ENCODE results near the gene HCK. TPM values are rescaled to one million over a fixed set of nuclear protein-coding genes. Genes with fewer than 3 reads are reported as not detected.

Gene HCK
- total and polyA plus RNA-seq, 4 donors, result 18.5 to 304 (median 61.2) TPM

DNA sequence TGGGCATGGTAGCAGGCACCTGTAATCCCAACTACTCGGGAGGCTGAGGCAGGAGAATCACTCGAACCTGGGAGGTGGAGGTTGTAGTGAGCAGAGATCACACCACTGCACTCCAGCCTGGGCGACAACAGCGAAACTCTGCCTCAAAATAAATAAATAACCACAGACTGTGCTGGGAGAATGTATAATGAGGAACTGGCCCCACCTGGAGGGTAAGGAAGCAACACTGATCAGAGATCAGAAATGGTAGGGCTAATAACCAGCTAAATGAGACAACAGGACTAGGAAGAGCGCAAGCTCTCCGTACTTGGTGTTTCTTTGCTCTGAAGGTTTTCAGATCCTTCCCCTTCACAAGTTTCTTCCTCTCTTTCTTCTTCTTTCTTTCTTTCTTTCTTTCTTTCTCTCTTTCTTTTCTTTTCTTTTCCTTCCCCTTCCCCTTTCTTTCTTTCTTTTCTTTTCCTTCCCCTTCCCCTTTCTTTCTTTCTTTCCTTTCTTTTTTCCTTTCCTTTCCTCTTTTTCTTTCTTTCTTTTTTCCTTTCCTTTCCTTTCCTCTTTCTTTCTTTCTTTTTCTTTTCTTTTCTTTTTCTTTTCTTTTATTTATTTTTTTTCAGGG lies 27.3 kb upstream of the HCK start:
- H3K4me1 ChIP-seq (ENCODE audit: control insufficient read depth in 5 of 5, insufficient read depth in 5 of 5, low read length in 5 of 5), result peaks cover 0 to 2% (median 0%) of the 10 kb centered on the region in 5 donors
- H3K4me3 ChIP-seq, result no peak overlapping the region
- H3K27me3 ChIP-seq (ENCODE audit: control insufficient read depth in 3 of 3, insufficient read depth in 3 of 3, low read length in 2 of 3), result peaks cover 2 to 16% (median 12%) of the 10 kb centered on the region in 3 donors
- no peak for ATAC-seq (ENCODE audit: insufficient read depth, low FRiP score)
- no peaks in the 10 kb centered on the region for H3K9me3 ChIP-seq (ENCODE audit: control insufficient read depth in 4 of 4, insufficient read depth in 3 of 4, low read length in 3 of 4)
- no peak for DNase-seq
- WGBS, 2 donors, result 78 to 82% methylated on average over 6 of the region's 6 CpGs
- no peaks in the 10 kb centered on the region for H3K36me3 ChIP-seq (ENCODE audit: control insufficient read depth in 4 of 4, insufficient read depth in 4 of 4, low read length in 4 of 4)
- H3K9ac ChIP-seq (ENCODE audit: insufficient read depth in 1 of 2, low read length in 2 of 2), result no peak overlapping the region
- no peak overlapping the region for H3K27ac ChIP-seq (ENCODE audit: low read depth in 1 of 2, low read length in 1 of 2)
- TF ChIP-seq CTCF (IDR thresholded peaks at IDR 0.05; ENCODE audit: control extremely low read depth, extremely low read depth), result no peak

GRCh38 chr20:32027643-32028042 lies 24.4 kb upstream of the HCK start:
- no peaks in the 10 kb centered on the region for H3K9me3 ChIP-seq (ENCODE audit: control insufficient read depth in 4 of 4, insufficient read depth in 3 of 4, low read length in 3 of 4)
- H3K36me3 ChIP-seq (ENCODE audit: control insufficient read depth in 4 of 4, insufficient read depth in 4 of 4, low read length in 4 of 4), result no peaks in the 10 kb centered on the region
- TF ChIP-seq CTCF (IDR thresholded peaks at IDR 0.05; ENCODE audit: control extremely low read depth, extremely low read depth), result no peak
- DNase-seq (no peak), ATAC-seq (ENCODE audit: insufficient read depth, low FRiP score) (no peak)
- no peak overlapping the region for H3K4me3 ChIP-seq
- H3K9ac ChIP-seq (ENCODE audit: insufficient read depth in 1 of 2, low read length in 2 of 2), result no peak overlapping the region
- peaks cover 0 to 13% (median 5%) of the 10 kb centered on the region in 3 donors for H3K27me3 ChIP-seq (ENCODE audit: control insufficient read depth in 3 of 3, insufficient read depth in 3 of 3, low read length in 2 of 3)
- H3K4me1 ChIP-seq (ENCODE audit: control insufficient read depth in 5 of 5, insufficient read depth in 5 of 5, low read length in 5 of 5), result peaks cover 0 to 5% (median 0%) of the 10 kb centered on the region in 5 donors
- 92 to 93% methylated on average over 3 of the region's 3 CpGs for WGBS, 2 donors
- H3K27ac ChIP-seq (ENCODE audit: low read depth in 1 of 2, low read length in 1 of 2), result no peak overlapping the region

DNA sequence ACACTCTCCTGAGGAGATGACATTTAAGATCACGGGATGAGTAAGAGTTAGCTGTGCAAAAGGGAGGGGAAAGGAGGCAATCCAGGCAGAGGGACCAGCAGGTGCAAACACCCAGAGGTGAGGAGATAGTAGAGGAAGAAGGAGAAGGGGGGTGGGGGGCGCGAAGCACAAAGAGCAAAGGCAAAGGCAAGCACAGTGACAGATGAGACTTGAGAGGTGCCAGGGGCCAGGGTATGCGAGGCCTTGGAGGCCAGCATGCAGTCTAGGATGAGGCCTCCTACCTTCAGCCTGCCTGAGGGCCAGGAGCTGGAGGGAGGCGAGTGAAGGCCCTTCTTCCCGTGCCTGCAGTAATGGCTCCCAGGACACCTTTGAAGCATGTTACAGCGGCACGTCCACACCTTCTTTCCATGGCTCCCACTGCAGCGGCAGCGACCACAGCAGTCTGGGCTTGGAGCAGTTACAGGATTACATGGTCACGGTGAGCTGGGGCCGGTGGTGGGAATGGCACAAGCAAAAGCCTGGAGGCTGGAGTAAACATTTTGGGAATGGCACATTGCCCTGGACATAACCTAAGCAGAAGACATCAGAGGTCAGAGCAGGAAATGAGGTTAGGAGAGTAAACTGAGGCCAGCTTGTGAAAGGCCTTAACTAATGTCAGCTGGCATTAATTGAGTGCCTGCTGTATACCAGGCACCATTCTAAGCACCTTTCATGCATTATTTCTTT lies 23.2 kb upstream of the HCK start:
- Histone ChIP-seq H3K4me1 (ENCODE audit: control insufficient read depth in 5 of 5, insufficient read depth in 5 of 5, low read length in 5 of 5) (peaks cover 0 to 5% (median 0%) of the 10 kb centered on the region in 5 donors), H3K36me3 (ENCODE audit: control insufficient read depth in 4 of 4, insufficient read depth in 4 of 4, low read length in 4 of 4) (no peaks in the 10 kb centered on the region), H3K27me3 (ENCODE audit: control insufficient read depth in 3 of 3, insufficient read depth in 3 of 3, low read length in 2 of 3) (peaks cover 0 to 17% (median 5%) of the 10 kb centered on the region in 3 donors), H3K4me3 (no peak overlapping the region), H3K27ac (ENCODE audit: low read depth in 1 of 2, low read length in 1 of 2) (no peak overlapping the region), H3K9me3 (ENCODE audit: control insufficient read depth in 4 of 4, insufficient read depth in 3 of 4, low read length in 3 of 4) (no peaks in the 10 kb centered on the region), H3K9ac (ENCODE audit: insufficient read depth in 1 of 2, low read length in 2 of 2) (no peak overlapping the region)
- DNase-seq (no peak), ATAC-seq (ENCODE audit: insufficient read depth, low FRiP score) (no peak)
- TF ChIP-seq CTCF (IDR thresholded peaks at IDR 0.05; ENCODE audit: control extremely low read depth, extremely low read depth), result no peak
- WGBS, 2 donors, result 62 to 66% methylated on average over 12 of the region's 12 CpGs

Measured in lung (tissue), 12 donors.